SU-DHL-6 (cell line): ENCODE measurements around the gene TPBGL.
A peak's percentile ranks its signal among the peaks of the same experiment; 100 is the strongest.

Experiments used
- H2AFZ ChIP-seq: fragments of 200-600 bp; sonication (generic); 2 replicates; pipeline ENCODE4 v1.6.1; 2014; ENCODE audit warnings: low read depth, mild to moderate bottlenecking, moderate library complexity, mixed read lengths, antibody characterized with exemption, low read length; ENCODE audit not compliant: severe bottlenecking
- H3F3A ChIP-seq: fragments of 200-600 bp; shearing (Covaris generic); 2 replicates; pipeline ENCODE4 v1.6.0; 2016; ENCODE audit warnings: antibody characterized with exemption, mild to moderate bottlenecking; ENCODE audit not compliant: insufficient read depth
- H3K27ac ChIP-seq: fragments of 200-600 bp; sonication (generic); 2 replicates; pipeline ENCODE4 v1.5.1; 2016; ENCODE audit warnings: low read depth, mild to moderate bottlenecking, low read length, moderate library complexity, mixed read lengths
- H3K27me3 ChIP-seq: fragments of 200-600 bp; sonication (generic), shearing (Covaris generic); 2 replicates; pipeline ENCODE4 v1.6.0; 2014; ENCODE audit warnings: mild to moderate bottlenecking, low read length
- H3K36me3 ChIP-seq: fragments of 200-600 bp; sonication (generic); 2 replicates; pipeline ENCODE4 v1.6.1; 2014; ENCODE audit warnings: mild to moderate bottlenecking, low read length, mixed read lengths
- H3K4me2 ChIP-seq: fragments of 300-600, 200-600 bp; shearing (Covaris generic), sonication (generic); 2 replicates; pipeline ENCODE4 v1.6.0; 2014; ENCODE audit warnings: low read length, low read depth, mild to moderate bottlenecking; ENCODE audit not compliant: poor library complexity, severe bottlenecking
- H3K4me3 ChIP-seq: fragments of 200-600 bp; sonication (generic); 2 replicates; pipeline ENCODE4 v1.5.1; 2014; ENCODE audit warnings: antibody characterized with exemption, low read length, mild to moderate bottlenecking, mixed read lengths; ENCODE audit not compliant: insufficient read depth, poor library complexity, severe bottlenecking
- H3K79me2 ChIP-seq: fragments of 200-600 bp; sonication (generic); 2 replicates; pipeline ENCODE4 v1.6.1; 2014; ENCODE audit warnings: mild to moderate bottlenecking, low read length, moderate library complexity; ENCODE audit not compliant: insufficient read depth
- H3K9ac ChIP-seq: fragments of 200-600 bp; sonication (generic); 2 replicates; pipeline ENCODE4 v1.7.0; 2014; ENCODE audit warnings: mild to moderate bottlenecking, low read length
- H3K9me2 ChIP-seq: fragments of 200-600 bp; sonication (generic); replicated peaks from 2 replicates; pipeline ENCODE4 v1.6.1; 2014; ENCODE audit warnings: low read length; ENCODE audit not compliant: insufficient read depth
- H3K9me3 ChIP-seq: fragments of 200-600 bp; sonication (generic); 2 replicates; pipeline ENCODE4 v1.6.1; 2014; ENCODE audit warnings: low read length, mixed read lengths; ENCODE audit not compliant: insufficient read depth
- H4K20me1 ChIP-seq: fragments of 200-600 bp; sonication (generic); 2 replicates; pipeline ENCODE4 v1.6.1; 2014; ENCODE audit warnings: low read depth, mild to moderate bottlenecking, antibody characterized with exemption, low read length, moderate library complexity, mixed read lengths
- EZH2phosphoT487 ChIP-seq: fragments of 200-600 bp; sonication (generic), shearing (Covaris generic); conservative IDR thresholded peaks from 2 replicates; pipeline ENCODE4 v1.6.1; 2018; ENCODE audit warnings: mild to moderate bottlenecking, antibody characterized with exemption, low read length, moderate library complexity, mixed read lengths
- TF ChIP-seq, protein P1 (sequence below): fragments of 200-600 bp; sonication (generic); IDR thresholded peaks from one replicate; pipeline ENCODE4 v1.5.1; 2017; ENCODE audit warnings: antibody characterized with exemption, mild to moderate bottlenecking, low read length, moderate library complexity; ENCODE audit not compliant: insufficient read depth, poor library complexity, severe bottlenecking

TPBGL gene

GRCh38 chr11:75204012-75204674 is 36.4 kb upstream of the TPBGL start:
- no peaks in the 10 kb centered on the region for H3K27me3 ChIP-seq
- no peak overlapping the region for H3K9ac ChIP-seq
- no peaks in the 10 kb centered on the region for H4K20me1 ChIP-seq
- H3K4me2 ChIP-seq: no peak overlapping the region
- H3K9me3 ChIP-seq: no peaks in the 10 kb centered on the region
- no peaks in the 10 kb centered on the region for H3K79me2 ChIP-seq
- H2AFZ ChIP-seq: no peak overlapping the region
- no peak overlapping the region for H3K4me3 ChIP-seq
- H3K36me3 ChIP-seq: no peaks in the 10 kb centered on the region
- TF ChIP-seq EZH2phosphoT487: no peak
- TF ChIP-seq, protein P1, sequence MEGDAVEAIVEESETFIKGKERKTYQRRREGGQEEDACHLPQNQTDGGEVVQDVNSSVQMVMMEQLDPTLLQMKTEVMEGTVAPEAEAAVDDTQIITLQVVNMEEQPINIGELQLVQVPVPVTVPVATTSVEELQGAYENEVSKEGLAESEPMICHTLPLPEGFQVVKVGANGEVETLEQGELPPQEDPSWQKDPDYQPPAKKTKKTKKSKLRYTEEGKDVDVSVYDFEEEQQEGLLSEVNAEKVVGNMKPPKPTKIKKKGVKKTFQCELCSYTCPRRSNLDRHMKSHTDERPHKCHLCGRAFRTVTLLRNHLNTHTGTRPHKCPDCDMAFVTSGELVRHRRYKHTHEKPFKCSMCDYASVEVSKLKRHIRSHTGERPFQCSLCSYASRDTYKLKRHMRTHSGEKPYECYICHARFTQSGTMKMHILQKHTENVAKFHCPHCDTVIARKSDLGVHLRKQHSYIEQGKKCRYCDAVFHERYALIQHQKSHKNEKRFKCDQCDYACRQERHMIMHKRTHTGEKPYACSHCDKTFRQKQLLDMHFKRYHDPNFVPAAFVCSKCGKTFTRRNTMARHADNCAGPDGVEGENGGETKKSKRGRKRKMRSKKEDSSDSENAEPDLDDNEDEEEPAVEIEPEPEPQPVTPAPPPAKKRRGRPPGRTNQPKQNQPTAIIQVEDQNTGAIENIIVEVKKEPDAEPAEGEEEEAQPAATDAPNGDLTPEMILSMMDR: no peak
- no peaks in the 10 kb centered on the region for H3F3A ChIP-seq
- no peak overlapping the region for H3K27ac ChIP-seq
- H3K9me2 ChIP-seq: no peaks in the 10 kb centered on the region

DNA sequence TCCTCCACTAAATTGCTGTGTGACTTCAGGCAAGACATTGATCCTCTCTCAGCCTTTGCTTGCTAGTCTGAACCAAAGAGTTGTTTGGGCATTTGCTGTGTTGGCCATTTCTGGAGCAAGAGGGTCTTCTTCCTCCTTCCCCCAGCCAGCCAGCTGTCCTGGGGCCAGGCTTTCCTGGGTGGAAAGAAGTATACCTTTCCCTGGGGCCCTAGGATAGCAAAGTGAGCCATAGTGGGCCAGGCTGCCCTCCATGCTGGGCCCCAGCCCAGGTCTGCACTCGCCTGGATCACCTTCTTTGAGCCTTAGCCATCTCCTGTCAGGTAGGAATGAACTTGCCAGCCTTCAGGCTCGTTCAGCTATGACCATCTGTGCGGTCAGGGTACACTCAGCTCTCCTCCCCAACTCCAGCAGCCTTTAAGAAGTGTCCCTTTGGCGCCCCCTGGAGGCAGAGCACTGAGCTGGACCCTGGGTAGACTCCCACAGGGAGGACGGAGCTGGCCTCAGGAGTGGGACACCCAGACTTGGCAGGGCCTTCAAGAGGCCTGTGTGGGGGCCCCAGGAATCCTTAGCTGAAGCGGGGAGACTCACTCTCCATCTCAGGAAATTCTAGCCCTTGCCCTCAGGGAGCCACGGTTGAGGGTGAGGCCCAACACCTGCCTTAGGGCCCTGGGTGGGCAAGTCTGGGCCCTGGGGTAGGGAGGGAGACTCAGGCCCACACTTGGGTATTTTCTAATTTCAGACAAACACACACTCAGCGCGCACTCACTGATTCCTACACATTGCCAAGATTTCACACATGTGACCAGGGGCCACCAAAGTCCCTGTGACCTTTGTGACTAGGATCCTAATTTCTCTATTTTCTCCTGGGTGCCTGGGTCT is 35.6 kb upstream of the TPBGL start:
- no peak overlapping the region for H3K27ac ChIP-seq
- no peaks in the 10 kb centered on the region for H3K27me3 ChIP-seq
- no peaks in the 10 kb centered on the region for H3K9me3 ChIP-seq
- H3K9ac ChIP-seq: no peak overlapping the region
- H3K4me3 ChIP-seq: no peak overlapping the region
- no peaks in the 10 kb centered on the region for H3K9me2 ChIP-seq
- H3K4me2 ChIP-seq: no peak overlapping the region
- no peaks in the 10 kb centered on the region for H4K20me1 ChIP-seq
- TF ChIP-seq, protein P1: peak; percentile 94
- no peak for TF ChIP-seq EZH2phosphoT487
- no peaks in the 10 kb centered on the region for H3K79me2 ChIP-seq
- H3F3A ChIP-seq: no peaks in the 10 kb centered on the region
- H3K36me3 ChIP-seq: no peaks in the 10 kb centered on the region
- no peak overlapping the region for H2AFZ ChIP-seq

GRCh38 chr11:75205564-75206020 is 35.0 kb upstream of the TPBGL start:
- H3F3A ChIP-seq: no peaks in the 10 kb centered on the region
- H4K20me1 ChIP-seq: no peaks in the 10 kb centered on the region
- H3K9me3 ChIP-seq: no peaks in the 10 kb centered on the region
- H2AFZ ChIP-seq: no peak overlapping the region
- no peaks in the 10 kb centered on the region for H3K79me2 ChIP-seq
- H3K9ac ChIP-seq: no peak overlapping the region
- no peak overlapping the region for H3K4me3 ChIP-seq
- no peaks in the 10 kb centered on the region for H3K36me3 ChIP-seq
- no peak overlapping the region for H3K4me2 ChIP-seq
- no peaks in the 10 kb centered on the region for H3K9me2 ChIP-seq
- no peak for TF ChIP-seq EZH2phosphoT487
- TF ChIP-seq, protein P1: no peak
- no peak overlapping the region for H3K27ac ChIP-seq
- H3K27me3 ChIP-seq: no peaks in the 10 kb centered on the region
